ENCODE data around the gene NRXN3.

The NRXN3 gene

DNA sequence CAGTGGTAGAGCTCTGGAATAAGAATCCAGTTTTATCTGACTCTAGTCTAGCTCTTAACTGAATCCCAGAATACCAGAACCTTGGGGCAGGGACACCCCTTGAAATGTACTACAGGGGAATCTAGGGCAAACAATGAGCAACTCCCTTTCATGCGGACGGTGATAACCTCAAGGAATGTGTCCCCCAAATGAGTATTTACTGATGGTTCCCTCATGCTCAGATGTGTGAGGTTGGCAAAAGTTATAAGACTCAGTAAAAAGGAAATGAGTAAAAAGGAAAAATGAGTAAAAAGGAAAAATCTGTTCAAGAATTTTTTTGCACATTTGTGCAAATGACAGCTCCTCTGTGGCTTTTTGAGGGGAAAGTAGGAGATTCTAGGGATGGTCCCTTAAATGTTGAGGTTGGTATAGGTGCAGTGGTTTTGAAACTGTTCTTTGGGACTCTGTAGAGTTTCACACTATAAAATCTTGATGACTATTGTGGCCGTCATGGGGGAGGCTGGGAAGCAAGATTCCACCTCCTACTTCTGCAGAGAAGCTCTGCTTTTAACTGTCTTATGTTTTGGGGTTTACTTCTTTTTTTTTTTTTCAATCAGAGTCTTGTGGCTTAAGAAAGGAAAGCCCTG, 58.6 kb downstream of the NRXN3 start:
- no peak for DNase-seq (ENCODE audit: low read depth in 1 of 2, low spot score in 1 of 2)
- in situ Hi-C loops (cut with HindIII; ENCODE audit: low pct_unique_long_range_greater_than_20kb, low sequenced_read_pairs), result no loop called here
- no peak for TF ChIP-seq JUND (IDR thresholded peaks at IDR 0.05; ENCODE audit: low read depth)

- no peak for DNase-seq (ENCODE audit: low read depth in 1 of 2, low spot score in 1 of 2)
- no peak for TF ChIP-seq JUND (IDR thresholded peaks at IDR 0.05; ENCODE audit: low read depth)
Measured at GRCh38 chr14:78232231-78233000, 62.2 kb downstream of the NRXN3 start.

GRCh38 chr14:78238141-78238540, 68.0 kb downstream of the NRXN3 start:
- no peak for TF ChIP-seq JUND (IDR thresholded peaks at IDR 0.05; ENCODE audit: low read depth)
- in situ Hi-C loops (cut with HindIII; ENCODE audit: low pct_unique_long_range_greater_than_20kb, low sequenced_read_pairs), result no loop called here
- no peak for DNase-seq (ENCODE audit: low read depth in 1 of 2, low spot score in 1 of 2)

More at GRCh38 chr14:78232231-78233000, 62.2 kb downstream of the NRXN3 start:
- in situ Hi-C loops (cut with HindIII; ENCODE audit: low pct_unique_long_range_greater_than_20kb, low sequenced_read_pairs), result no loop called here

- no peak for DNase-seq (ENCODE audit: low read depth in 1 of 2, low spot score in 1 of 2)
- no peak for TF ChIP-seq JUND (IDR thresholded peaks at IDR 0.05; ENCODE audit: low read depth)
- in situ Hi-C loops (cut with HindIII; ENCODE audit: low pct_unique_long_range_greater_than_20kb, low sequenced_read_pairs), result no loop called here
Measured at GRCh38 chr14:78240567-78240966, 70.4 kb downstream of the NRXN3 start.

DNA sequence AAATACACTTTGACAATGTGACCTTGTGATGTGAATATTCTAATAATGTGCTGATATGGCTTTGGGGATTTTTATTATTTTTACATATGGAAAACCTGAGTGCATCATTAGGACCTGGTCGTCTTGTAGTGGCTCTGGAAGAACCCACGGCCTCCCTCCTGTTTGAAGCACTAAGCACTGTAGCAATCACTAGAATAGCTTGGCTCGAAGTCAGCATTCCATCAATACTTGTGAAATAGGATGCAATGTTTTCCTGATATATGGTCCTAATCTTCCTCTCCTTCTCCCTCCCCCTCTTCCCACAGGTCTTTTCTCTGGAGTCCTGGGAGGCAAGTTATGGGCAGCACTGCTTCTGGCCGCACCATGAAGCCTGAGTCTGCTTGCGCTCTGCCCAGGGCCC, 71.9 kb downstream of the NRXN3 start:
- TF ChIP-seq JUND (IDR thresholded peaks at IDR 0.05; ENCODE audit: low read depth), result no peak
- no peak for DNase-seq (ENCODE audit: low read depth in 1 of 2, low spot score in 1 of 2)
- in situ Hi-C loops (cut with HindIII; ENCODE audit: low pct_unique_long_range_greater_than_20kb, low sequenced_read_pairs), result no loop called here

- DNase-seq (ENCODE audit: low read depth in 1 of 2, low spot score in 1 of 2), result no peak
- in situ Hi-C loops (cut with HindIII; ENCODE audit: low pct_unique_long_range_greater_than_20kb, low sequenced_read_pairs), result no loop called here
- TF ChIP-seq JUND (IDR thresholded peaks at IDR 0.05; ENCODE audit: low read depth), result no peak
Measured at GRCh38 chr14:78243187-78243586, 73.0 kb downstream of the NRXN3 start.

DNA sequence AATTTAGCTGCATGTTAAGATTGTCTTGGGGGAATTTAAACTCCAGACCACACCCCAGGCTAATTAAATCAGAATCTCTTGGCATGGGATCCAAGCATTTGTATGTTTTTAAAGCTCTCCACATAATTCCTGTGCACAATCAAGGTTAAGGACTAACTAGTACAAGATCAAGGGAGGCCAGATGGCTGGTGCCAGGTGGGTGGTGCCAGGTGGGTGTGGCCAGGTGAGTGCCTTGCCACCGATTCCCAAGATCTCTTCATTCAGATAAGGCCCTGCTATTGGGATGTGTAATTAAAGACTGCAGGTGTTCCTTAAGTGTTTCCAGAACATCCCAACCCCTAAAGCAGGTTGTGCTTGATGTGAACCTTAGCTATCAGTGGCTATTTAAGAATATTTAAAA, 75.1 kb downstream of the NRXN3 start:
- no peak for DNase-seq (ENCODE audit: low read depth in 1 of 2, low spot score in 1 of 2)
- TF ChIP-seq JUND (IDR thresholded peaks at IDR 0.05; ENCODE audit: low read depth), result no peak
- in situ Hi-C loops (cut with HindIII; ENCODE audit: low pct_unique_long_range_greater_than_20kb, low sequenced_read_pairs), result no loop called here

- no peak for DNase-seq (ENCODE audit: low read depth in 1 of 2, low spot score in 1 of 2)
- TF ChIP-seq JUND (IDR thresholded peaks at IDR 0.05; ENCODE audit: low read depth), result no peak
- in situ Hi-C loops (cut with HindIII; ENCODE audit: low pct_unique_long_range_greater_than_20kb, low sequenced_read_pairs), result no loop called here
Measured at GRCh38 chr14:78248501-78249090, 78.4 kb downstream of the NRXN3 start.

DNA sequence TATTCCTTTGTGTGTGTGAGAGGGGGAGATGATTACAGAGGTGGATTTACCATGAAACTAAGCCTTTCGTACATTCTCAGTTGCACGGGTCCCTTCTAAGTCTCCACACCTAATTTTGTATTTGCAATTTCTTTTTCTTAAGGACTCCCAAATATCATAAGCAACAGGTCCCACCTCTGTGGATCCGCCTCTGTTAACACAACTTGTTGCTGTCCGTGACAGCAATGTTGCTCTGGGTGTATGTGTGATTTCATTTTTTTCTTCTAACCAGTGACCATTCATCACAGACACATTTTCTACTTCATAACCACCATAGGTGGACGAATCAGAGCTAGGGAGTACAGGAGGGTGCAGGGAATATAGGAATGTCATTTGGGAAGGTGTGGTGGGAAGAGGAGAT, 81.1 kb downstream of the NRXN3 start:
- no peak for TF ChIP-seq JUND (IDR thresholded peaks at IDR 0.05; ENCODE audit: low read depth)
- in situ Hi-C loops (cut with HindIII; ENCODE audit: low pct_unique_long_range_greater_than_20kb, low sequenced_read_pairs), result no loop called here
- DNase-seq (ENCODE audit: low read depth in 1 of 2, low spot score in 1 of 2), result no peak

- in situ Hi-C loops (cut with HindIII; ENCODE audit: low pct_unique_long_range_greater_than_20kb, low sequenced_read_pairs), result no loop called here
- no peak for TF ChIP-seq JUND (IDR thresholded peaks at IDR 0.05; ENCODE audit: low read depth)
- DNase-seq (ENCODE audit: low read depth in 1 of 2, low spot score in 1 of 2), result no peak
Measured at GRCh38 chr14:78253986-78254385, 83.8 kb downstream of the NRXN3 start.

DNA sequence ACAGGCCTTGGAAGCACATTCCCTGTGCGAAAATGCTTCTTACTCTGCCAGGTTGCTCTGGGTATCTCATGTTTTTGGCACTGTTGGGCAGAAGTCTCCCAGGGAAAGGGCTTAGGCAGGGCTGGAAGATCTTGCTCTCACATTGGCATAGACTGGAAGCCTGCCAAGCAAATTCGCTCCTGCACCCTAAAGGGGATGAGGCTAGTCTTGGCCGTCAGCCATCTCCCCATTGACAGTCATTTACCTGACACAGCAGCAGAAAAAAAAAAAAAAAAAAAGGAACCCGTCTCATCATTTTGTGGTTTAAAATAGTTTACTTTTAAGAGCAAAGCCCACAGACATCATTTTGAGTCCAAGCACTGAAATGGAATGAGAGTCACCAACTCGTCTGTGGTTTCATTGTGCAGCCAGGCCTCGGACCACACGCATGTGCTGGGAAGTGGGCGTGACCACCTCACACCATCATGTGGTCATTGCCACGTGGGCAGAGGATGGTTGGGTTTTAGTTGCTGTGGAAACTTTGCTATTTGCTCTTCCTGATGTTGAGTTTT, 84.8 kb downstream of the NRXN3 start:
- TF ChIP-seq JUND (IDR thresholded peaks at IDR 0.05; ENCODE audit: low read depth), result no peak
- in situ Hi-C loops (cut with HindIII; ENCODE audit: low pct_unique_long_range_greater_than_20kb, low sequenced_read_pairs), result no loop called here
- DNase-seq (ENCODE audit: low read depth in 1 of 2, low spot score in 1 of 2), result no peak

- in situ Hi-C loops (cut with HindIII; ENCODE audit: low pct_unique_long_range_greater_than_20kb, low sequenced_read_pairs), result no loop called here
- TF ChIP-seq JUND (IDR thresholded peaks at IDR 0.05; ENCODE audit: low read depth), result no peak
- no peak for DNase-seq (ENCODE audit: low read depth in 1 of 2, low spot score in 1 of 2)
Measured at GRCh38 chr14:78259831-78260230, 89.7 kb downstream of the NRXN3 start.

Measured in T47D (cell line).